ENCODE results near the gene YPEL1.
"Not testable (repeated sequence)": the region's sequence is repeated elsewhere in the genome, so short reads cannot be mapped to it uniquely, and the experiment has no call there.

Gene YPEL1

DNA sequence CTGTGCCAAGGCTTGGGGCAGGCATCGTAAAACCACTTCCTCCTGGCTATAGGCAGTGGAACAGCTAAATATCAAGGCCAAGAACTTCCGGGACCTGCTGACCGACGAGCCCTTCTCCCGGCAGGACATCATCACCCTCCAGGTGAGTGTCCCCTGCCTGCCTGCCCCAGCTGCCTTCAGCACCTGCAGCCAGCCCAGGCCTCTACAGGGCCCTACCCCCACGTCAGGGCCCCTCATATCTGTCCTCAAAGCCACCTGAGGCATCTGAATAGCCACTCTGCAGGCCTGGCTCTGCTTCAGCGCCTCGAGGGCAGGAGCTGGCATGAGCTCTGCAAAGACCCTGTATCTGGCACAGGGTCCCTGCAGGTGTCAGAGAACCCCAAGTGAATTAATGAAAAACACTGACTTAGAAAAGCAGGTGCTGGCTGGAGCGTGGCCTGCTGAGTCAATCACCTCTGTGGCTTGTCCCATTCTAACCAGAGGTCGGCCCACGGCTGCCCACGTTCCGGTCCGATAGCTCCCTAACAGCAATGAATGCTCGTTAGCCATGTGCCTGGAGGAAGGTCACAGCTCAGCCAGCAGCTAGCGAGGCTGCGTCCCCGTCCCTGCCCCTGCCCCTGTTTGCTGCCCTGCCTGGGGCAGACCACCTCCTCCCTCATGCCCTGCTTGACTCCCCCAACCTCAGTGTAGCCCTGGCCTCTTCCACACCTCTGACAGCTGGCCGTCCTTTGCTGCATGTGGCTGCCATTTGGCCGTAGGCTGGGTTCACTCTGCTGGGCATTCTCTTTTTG is 53.0 kb downstream of the YPEL1 start:
- DNase-seq = no peak

DNA sequence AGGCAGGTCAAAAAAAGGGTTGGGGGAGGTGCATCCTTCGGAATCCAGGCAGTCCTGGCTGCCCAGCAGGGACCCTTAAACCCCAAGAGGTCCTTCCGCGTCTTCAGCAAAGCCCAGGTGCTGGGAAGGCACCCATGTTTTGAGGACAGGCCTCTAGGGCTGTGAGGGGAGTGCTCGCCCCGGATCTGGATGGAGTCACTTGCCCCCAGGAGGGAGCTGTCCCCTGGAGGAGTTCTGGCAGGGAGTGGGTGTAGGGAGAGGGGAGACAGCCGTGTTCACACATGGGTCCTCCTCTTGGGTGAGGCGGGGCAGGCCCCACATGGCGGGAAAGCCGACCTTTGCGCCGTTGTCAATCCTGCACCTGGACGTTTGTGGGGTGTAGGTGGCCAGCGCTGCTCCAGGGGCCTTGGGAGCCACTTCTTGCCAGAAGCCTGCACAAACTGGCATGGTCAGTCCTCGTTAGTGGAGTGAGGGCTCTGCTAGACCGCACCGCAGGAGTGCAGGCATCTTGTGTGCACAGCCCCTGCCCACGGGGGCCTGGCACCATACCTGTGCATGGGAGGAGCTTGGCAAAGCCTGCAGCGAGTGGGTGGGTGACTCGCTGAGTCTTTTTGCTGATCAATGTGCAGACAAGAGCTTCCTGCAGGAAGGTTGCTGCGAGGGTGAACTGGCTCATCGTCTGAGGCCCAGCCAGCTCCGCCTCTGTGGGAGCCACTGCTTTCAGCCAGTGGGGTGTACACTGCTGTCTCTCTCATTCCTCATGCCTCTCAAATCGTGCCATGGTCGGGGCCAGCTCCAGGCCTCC is 53.8 kb downstream of the YPEL1 start:
- no peak for DNase-seq

DNA sequence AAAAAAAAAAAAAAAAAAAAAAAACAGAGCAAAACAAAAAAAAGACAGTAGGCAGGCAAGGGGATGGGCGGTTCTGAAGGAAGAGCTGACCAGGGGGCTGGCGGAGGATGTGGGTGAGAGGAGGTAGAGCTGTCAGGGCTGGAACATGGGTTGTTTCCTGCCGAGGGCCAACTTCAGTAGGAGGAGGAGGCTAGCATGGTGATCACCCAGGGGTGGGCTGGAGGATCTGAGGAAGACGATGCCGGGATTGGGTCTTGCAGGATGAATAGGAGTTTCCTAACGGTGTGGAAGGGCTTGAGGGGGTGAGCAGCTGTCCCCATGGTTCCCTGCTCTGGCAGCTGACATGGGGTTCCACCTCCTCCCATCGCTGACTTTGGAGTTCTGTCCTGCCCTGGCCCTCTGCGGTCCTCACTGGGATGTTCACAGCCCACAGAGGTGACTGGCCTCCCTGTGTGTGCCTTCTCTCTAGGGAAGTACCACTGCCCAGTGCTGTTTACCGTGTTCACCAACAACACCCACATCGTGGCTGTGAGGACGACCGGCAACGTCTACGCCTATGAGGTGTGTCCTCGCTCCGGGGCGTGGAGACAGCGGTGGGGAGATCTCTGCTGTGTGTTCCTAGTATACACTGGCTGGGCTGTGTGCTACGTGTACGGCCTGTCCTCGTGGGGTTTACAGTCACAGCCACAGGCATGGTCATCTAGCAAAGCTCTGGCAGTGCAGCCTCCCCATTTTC is 54.6 kb downstream of the YPEL1 start:
- DNase-seq = no peak

DNA sequence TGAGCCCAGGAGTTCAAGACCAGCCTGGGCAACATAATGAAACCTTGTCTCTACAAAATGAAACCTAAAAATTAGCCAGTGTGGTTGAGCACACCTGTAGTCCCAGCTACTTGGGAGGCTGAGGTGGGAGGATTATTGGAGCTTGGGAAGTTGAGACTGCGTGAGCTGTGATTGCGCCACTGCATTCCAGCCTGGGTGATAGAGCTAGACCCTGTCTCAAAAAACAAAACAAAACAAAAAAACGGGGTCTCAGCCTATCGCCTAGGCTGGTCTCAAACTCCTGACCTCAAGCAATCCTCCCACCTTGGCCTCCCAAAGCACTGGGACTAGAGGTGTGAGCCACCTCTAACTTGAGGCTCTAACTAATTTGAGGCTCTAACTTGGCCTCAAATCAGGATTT is 56.2 kb downstream of the YPEL1 start:
- no peak for DNase-seq

DNA sequence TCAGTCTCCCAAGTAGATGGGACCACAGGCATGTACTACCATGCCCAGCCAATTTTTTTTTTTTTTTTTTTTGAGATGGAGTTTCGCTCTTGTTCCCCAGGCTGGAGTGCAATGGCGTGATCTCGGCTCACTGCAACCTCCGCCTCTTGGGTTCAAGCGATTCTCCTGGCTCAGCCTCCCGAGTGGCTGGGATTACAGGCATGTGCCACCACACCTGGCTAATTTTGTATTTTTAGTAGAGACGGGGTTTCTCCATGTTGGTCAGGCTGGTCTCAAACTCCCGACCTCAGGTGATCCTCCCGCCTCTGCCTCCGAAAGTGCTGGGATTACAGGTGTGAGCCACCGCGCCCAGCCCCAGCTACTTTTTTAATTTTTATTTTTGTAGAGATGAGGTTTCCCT is 56.8 kb downstream of the YPEL1 start:
- not testable (repeated sequence) for DNase-seq

DNA sequence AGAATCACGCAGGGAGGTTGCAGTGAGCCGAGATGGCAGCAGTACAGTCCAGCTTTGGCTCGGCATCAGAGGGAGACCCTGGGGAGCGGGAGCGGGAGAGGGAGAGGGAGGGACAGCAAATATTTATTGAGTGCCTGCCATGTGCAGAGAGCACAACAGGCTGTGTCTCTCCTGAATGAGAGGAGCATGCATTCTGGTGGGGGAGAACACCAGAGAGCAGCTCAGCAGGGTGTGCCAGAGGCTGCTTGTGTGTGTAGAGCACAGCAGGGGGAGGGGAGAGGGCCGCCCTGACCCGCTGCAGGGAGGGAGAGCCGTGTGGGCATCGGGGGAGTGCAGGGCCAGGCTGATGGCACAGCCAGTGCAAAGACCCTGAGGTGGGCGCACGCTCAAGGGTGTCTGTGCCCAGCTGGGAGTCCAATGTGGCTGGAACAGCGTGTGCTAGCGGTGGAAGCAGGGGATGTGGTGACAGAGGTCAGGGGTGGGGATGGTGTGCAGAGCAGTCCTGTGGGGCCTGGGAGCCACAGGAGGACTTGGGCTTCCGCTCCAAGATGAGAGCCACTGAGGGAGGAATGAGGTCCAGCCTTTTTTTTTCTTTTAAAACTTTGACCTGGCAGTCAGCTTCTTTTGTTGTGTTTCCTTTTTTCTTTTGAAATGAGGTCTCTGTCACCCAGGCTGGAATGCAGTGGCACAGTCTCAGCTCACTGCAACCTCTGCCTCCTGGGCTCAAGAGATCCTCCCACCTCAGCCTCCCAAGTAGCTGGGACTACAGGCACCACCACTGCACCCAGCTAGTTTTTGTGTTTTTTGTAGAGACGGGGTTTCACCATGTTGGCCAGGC is 57.8 kb downstream of the YPEL1 start:
- DNase-seq = no peak

DNA sequence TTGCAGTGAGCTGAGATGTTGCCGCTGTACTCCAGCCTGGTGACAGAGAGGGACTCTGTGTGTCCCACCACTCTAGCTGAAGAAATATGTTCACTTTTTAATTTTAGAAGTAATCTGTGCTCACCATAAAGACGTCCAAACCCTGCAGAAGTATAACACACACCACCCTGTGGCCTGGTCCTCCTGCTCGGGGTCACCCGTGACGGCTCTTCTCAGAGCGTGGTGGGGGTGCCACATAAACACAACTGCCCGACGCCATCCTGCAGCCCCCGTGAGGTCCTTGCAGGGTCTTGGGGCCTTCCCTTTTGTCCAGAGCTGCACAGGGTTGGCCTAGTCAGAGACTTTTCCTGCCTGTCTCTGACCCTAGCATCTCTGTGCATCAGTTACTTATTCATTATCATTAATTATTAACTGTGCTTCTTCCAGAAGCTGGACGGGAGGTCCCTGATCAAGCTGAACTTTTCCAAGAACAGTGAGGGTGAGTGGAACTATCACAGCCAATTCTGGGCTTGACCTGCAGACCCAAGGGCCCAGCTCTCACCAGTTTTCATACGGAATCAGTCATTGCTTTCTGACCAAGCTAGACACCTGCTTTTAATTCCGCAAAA is 60.9 kb downstream of the YPEL1 start:
- no peak for DNase-seq

DNA sequence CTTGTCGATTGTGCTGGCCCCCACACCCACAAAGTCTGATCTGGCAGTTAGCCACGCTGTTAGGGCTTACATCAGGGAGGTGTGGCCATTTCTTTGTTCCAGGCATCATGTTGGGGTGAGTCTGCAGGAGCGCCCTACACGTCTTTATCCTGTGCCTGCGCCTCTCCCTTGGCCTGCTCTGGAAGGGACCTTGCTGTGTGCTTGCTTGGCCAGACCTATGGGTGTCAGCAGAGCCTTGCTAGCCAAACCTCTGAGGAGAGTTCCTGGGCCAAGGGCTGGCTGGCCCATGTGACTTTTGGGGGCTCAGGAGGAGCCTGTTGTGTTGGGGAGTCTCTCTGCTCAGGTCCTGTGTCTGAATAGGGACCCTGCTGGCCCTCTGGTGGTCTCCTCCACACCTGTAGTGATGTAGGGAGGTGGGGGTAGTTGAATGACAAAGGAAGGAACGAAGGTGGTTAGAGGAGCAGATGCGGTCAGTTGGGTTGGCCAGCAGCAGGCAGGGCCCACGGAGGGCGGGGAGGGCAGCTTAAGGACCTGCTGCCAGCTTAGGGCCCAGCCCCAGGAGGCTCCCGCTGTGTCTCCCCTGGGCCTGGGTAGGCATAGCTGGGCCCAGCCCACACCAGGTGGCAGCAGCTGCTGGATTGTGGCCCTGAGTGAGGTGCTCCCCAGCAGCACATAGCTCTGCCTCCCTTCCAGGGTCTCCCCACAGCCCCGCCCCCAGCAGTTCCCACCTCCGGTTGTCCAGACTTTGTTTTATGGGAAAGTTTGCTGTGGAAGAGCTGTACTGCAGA is 61.9 kb downstream of the YPEL1 start:
- no peak for DNase-seq

DNA sequence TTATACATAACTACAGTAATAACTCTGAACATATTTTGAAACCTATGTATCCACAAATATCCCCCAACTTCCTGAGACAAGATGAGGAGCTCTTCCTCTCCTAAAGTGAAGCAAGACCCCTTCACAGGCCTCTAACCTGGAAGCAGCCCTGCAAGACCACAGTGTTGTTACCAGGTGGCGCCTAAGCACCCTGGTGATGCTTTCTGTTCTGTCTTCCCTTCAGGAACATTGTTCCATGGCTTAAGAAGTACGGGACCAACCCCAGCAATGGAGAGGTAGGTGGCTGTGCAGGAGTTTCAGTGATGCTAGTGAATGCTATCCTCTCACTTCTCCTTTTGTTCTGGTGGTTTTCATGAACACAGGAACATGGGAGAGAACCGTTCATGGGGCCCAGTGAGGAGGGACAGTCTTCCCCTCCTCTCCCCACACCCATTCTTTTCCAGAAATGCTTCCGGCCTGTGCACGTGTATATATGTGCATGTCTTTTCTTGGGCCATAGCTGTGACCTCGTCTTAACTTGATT is 63.4 kb downstream of the YPEL1 start:
- DNase-seq = no peak

DNA sequence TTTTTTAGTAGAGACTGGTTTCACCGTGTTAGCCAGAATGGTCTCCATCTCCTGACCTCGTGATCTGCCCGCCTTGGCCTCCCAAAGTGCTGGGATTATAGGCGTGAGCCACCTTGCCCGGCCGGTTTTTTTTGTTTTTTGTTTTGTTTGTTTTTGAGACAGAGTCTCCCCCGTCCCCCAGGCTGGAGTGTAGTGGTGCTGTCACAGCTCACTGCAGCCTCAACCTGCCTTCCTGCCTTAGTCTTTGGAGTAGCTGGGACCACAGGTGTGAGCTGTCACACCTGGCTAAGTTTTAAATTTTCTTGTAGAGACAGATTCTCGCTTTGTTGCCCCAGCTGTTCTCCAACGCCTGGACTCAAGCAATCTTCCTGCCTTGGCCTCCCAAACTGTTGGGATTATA is 66.6 kb downstream of the YPEL1 start:
- DNase-seq = no peak

DNA sequence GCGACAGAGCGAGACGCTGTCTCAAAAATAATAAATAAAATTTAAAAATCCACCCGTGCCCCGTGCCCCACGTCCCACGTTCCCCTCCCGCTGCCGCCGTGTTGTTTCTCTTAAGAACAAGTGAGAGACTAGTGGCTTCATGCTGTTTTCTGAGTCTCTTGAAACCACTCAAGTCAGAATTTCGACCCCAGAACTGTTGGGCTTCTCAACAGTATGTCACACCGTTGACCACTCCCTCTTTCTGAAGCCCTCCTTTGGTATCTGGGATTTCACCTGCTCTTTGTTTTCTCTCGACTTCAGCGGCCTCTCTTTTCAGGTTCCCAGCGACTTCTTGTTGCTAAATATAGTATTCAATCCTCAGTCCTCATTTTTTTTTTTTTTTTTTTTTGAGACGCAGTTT is 68.8 kb downstream of the YPEL1 start:
- DNase-seq = no peak

DNA sequence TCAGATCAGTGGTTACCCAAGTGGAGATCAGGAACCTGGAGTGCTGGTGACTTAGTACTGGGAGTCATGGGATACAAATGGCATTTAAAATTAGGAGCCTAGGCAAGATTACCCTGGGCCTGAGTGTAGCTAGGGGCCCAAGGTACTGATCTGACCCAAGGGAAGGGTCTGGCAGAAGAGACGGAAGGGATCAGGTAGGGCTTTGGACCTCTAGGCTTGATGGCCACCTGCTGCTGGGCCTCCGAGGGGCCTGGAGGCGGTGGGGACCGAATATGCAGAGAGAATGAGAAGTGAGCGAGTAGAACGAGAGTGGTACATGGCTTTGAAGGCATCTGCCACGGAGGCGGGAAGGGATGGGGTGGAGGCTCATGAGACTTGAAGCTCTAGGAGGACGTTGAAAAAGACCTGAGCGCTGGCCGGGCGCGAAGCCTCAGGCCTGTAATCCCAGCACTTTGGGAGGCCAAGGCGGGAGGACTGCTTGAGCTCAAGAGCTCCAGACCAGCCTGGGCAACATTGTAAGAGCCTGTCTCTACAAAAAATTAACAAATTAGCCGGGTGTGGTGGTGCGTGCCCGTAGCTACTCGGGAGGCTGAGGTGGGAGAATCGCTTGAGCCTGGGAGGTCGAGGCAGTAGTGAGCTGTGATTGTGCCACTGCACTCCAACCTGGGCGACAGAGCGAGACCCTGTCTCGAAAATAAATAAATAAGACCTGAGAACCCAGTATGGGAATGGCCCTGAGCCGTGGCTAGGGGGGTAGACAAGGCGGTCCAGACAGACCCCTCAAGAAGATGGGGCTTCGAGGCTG is 70.3 kb downstream of the YPEL1 start:
- no peak for DNase-seq

DNA sequence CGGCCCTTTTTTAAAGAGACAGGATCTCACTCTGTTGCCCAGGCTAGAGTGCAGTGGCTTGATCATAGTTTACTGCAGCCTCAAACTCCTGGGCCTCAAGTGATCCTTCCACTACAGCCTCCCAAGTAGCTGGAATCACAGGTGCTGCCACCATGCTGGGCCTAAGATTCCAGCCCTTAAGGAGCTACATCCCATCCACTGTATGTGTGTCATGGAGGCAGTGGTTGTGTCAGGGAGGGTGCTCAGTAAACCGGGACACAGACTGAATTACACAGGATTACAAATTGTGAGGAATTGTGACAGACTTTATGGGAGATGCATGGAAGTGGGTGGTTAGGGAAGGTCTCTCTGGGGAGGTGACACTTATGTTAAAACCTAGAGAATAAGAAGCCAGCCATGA is 71.9 kb downstream of the YPEL1 start:
- no peak for DNase-seq

DNA sequence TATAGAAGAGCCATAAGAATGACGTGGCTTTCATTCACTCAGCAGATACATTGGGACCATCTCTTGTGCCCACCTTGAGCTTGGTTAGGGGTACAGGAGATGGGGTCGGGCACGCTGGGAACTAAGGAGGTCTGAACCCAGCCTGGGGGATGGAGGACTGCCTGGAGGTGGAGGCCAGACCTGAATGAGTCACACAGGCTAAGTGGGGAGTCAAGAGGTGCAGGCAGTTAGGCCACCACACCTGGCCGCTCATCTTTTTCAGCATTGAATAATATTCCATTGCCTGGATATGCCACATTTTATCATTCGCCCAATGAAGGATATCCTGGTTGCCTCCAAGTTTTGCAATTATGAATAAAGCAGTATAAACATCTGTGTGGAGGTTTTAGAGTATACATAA is 73.6 kb downstream of the YPEL1 start:
- DNase-seq = no peak

DNA sequence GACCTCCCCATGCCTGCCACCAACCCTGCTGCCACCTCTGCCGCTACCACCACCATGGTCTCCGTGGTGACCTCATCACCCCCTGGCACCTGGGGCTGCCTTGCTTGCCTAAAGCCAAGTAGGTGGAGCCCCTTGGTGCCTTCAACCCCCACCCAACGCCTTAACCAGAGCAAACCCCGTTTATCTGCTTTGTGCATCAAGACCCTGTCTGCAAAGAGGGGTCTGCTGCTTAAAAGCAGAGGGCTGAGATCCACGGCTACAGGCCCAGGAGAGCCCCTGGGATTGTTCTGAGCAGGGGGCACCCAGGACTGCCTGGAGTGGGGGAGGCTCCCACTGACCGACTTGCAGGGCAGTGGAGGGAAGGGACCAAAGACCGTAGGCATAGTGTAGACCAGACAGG is 74.7 kb downstream of the YPEL1 start:
- DNase-seq = no peak

DNA sequence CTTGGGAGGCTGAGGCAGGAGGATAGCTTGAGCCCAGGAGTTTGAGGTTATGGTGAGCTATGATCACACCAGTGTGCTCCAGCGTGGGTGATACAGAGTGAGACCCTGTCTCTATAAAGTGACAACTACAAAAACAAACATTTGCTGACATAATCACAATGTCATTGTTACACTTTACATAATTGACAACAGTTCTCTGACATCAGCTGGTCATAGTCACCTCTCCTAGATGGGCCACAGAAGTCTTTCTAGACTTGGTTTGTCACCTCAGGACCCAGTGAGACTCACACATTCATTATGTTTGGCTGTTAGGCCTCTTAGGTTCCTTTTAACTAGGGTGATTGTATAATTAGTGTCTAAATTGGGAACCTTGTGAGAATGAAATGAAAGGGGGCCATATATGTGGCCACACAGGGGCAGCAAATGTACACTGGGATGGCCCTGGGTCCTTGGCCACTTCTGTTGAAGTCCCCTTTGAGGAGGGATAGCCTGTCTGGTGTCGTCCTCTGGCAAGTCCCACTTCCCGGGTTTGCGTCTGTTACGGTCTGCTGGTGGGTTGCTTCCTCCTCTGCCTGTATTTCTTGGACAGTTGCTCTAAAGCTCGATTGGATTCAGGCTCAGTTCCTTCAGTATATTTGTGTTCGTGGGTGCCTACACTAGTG is 75.6 kb downstream of the YPEL1 start:
- no peak for DNase-seq

DNA sequence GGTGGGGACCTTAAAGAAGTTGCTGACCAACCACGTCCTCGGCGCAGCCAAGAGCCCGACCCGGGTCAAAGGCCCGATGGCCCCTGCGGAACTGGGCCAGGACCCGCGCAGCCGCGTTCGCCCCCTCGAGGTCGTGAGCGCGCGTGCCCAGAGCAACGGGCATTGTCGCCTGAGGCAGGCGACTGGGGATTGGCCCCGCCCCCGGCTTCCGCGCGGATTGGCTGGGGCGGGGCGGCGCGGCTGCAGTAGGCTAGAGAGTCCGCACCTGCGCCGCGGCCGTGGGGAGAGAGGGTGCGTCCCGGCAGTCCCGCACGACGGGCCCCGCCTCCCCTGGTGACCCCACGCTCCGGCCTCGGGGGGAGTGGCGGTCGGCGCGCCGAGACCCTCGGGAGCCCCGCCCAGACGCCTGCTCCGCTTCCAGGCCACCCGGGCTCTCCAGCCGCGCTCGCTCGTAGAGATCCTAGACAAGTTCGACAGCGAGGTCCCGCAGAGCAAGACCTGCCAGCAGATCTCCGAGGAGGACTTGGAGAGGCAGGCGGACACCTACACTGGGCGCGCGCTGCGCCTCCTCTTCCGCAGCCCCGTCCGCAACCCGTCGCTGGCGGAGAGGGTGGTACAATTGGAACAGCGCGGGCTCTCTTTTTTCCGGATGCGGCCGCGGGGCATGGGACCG is 78.1 kb downstream of the YPEL1 start:
- peak; percentile 67 to 83 (median 73) for DNase-seq

DNA sequence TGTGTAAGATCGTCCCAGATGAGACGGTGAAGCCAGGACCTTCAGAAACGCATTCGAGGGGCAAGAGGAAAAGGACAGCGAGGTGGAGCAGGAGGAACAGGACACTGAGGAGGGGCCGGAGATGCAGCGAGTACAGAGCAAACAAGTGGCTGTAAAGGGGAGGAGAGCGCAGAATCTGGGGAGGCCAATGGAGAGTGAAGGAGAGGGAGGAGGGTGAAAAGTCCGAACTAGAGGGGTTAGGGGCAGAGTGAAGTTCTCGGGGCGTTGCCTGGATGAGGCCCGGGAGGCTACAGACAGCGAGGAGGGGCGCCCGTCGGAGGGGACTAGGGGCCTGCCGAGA is 78.6 kb downstream of the YPEL1 start:
- DNase-seq = no peak
